Stimulated activated CD4-positive, alpha-beta T cell treated with anti-CD3 and anti-CD28 coated beads, Interleukin-4, amount 100 ng/mL, for 1 hour (primary cell): ENCODE measurements around the gene TMEM183A.
A peak's percentile ranks its signal among the peaks of the same experiment; 100 is the strongest.
"Not testable (repeated sequence)": the region's sequence is repeated elsewhere in the genome, so short reads cannot be mapped to it uniquely, and the experiment has no call there.

ENCODE experiments used
- DNase-seq: peaks from one replicate; pipeline ENCODE4 v3.0.0-alpha.2; 2020

The TMEM183A gene, protein sequence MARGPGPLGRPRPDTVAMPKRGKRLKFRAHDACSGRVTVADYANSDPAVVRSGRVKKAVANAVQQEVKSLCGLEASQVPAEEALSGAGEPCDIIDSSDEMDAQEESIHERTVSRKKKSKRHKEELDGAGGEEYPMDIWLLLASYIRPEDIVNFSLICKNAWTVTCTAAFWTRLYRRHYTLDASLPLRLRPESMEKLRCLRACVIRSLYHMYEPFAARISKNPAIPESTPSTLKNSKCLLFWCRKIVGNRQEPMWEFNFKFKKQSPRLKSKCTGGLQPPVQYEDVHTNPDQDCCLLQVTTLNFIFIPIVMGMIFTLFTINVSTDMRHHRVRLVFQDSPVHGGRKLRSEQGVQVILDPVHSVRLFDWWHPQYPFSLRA

DNA sequence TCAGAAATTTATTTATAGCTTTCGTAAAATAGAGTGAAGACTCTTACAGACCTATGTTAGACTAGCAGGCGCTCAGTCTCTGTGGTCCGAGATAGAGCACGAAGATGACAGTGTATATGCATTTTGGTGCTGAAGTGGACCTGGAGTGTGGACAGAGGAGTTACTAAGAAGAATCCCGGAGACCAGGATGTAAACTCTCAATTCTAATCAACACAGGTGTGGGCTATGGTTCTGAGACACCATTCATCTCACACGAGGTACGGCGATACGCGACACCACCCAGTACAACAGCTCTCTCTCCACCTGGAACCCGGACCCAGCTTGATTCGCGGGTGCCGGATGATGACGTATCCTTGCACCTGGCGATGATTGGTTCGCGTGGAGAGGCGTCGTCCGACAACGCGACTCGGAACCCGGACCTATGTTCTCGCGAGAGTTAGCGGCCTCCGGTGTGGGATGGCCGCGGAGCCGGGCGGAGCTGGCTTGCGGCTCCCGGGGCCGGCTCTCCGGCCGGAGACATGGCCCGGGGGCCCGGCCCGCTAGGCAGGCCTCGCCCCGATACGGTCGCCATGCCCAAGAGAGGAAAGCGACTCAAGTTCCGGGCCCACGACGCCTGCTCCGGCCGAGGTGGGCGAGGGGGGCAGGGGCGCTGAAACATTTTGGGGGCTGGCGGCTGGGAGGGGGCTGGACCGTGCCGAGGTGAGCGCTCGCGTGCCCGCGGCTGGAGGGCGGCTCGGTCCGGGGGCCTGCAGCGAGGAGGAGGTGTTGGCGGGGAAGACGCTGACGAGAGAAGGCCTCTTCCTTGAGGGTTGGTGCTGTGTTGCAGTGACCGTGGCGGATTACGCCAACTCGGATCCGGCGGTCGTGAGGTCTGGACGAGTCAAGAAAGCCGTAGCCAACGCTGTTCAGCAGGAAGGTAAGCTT lies at the start of gene TMEM183A:
TMEM183A (plus strand) TSS at position 427 of the 924 bp plus-strand sequence; CDS start at position 519, 92 bp downstream.
- DNase-seq, result peak; percentile 92

DNA sequence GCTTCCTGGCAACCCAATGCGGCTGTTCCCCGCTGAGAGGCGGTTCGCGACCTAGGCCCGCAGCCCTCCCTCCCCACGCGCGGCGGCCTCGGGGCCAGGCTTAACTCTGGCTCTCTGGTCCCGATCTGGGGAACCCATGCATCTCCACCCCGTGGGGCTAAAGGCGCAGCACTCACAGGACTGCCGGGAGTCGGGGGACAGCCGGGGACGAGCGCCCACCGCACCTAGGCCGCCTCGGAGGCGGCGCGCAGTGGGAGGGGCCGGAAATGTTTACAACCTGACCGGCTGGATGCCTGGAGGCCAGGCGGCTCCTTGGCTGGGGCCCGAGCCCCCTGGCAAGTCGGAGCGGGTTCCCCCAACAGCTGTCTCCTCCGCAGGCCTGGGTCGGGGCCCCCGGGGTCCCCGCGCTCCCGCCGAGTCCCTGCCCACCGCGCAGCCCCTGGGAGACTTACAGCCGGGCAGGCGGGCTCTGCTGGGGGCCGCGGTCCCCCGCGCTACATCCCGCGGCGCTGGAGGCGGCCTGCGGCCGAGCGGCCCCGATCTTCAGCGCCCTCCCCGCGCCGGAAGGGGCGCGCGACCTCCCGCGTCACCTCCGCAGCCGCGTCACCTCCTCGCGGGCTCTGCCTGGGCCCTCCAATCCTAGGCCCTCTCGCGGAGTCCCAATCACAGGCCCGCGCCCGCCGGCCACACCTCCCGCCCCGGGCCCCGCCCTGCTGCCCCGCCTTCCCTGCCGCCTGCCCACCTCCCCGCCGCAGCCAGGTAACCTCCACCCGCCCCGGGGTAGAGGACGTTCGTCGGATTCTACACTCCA lies 49.2 kb upstream of the TMEM183A start, which contains the start of gene ADIPOR1:
ADIPOR1 (minus strand) TSS at position 580 of the 811 bp plus-strand sequence. CDS start 7,242 bp downstream, outside the sequence.
- DNase-seq, result peak; percentile 94

- DNase-seq, result no peak
Observed at GRCh38 chr1:202958544-202959275, 48.5 kb upstream of the TMEM183A start.

DNA sequence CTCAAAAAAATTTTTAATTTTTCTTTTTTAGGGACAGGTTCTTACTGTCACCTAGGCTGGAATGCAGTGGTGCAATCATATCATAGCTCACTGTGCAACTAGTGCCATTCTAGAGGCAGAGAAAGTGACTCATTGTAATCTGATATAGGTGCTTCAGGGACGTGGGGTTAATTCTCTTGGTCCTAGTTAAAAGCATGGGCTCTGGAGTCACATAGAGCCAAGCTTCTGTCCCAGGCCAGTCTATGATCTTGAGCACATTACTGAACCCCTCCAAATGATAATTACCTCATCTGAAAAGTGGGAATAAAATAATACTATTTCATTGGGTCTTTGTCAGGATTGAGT lies 47.9 kb upstream of the TMEM183A start:
- DNase-seq, result no peak

DNA sequence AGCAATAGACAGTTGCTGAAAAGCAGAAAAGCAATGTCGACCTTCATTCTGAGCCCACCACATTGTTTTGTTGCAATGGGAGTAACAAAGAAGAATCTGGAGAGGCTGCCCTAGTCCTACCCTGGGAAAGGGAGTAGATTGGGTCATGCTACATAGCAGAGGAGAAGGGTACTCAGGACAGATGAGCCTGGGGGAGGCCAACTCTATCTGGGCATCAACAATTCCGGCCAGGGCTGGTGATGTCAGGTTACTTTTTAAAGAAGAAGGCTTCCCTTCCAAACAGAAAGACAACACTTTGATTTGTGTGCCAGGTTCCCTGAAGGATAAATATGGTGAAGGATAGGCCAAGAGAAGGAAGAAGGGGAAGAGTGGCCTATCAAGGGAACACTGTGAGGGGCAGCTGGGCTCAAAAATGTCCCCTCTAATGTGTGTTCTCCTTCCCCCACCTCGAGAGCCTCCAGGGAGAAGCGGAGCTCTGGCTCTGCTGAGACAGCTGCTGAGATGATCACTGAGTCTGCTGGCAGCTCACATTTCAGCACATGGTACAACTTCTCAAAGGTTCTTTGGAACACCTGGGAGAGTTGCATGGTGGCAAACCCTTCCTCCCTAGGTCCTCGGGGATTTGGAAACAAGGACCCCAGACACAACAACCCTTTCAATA lies 45.8 kb upstream of the TMEM183A start:
- no peak for DNase-seq

DNA sequence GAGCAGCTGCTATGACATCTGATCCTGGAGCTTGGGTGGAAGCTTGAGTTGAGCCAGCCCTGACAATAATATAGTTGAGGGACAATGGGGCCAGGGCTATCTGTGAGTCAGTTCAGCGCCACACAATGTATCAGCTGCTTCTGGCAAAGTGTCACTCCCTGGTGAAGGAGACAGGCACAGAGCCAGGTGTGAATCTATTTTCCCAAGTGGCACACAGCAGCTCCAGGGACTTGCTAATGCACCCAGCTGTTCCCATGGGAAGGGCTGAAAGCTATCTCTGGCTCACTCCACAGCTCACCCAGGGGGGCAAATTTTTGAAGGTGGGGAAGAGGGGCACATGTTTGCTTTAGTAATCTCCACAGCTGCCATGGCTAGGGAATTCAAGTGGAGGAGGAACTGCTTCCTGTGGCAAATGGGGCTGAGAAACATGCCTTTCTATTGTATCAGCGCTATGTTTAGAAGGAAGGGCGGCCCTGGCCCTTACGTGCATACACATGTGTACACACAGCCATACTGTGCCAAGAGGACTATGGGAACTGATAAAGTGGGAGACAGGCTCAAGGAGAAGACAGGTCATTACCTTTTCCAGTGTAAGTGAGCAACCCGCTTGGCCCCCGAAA lies 42.3 kb upstream of the TMEM183A start:
- DNase-seq, result no peak

DNA sequence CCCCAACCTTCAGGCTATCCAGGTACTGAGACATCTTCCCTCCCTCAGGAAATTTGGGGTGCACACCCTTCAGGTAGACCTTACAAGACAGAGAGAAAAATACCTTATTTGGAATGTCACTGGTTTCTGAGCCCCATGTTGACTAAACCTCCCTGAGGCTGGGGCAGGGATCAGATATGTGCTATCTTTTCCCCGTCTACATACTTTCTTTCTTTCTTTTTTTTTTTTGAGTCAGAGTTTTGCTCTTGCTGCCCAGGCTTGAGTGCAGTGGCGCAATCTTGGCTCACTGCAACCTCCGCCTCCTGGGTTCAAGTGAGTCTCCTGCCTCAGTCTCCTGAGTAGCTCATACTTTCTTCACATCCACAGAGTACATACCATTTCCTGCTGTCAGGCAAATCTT lies 41.8 kb upstream of the TMEM183A start:
- no peak for DNase-seq

DNA sequence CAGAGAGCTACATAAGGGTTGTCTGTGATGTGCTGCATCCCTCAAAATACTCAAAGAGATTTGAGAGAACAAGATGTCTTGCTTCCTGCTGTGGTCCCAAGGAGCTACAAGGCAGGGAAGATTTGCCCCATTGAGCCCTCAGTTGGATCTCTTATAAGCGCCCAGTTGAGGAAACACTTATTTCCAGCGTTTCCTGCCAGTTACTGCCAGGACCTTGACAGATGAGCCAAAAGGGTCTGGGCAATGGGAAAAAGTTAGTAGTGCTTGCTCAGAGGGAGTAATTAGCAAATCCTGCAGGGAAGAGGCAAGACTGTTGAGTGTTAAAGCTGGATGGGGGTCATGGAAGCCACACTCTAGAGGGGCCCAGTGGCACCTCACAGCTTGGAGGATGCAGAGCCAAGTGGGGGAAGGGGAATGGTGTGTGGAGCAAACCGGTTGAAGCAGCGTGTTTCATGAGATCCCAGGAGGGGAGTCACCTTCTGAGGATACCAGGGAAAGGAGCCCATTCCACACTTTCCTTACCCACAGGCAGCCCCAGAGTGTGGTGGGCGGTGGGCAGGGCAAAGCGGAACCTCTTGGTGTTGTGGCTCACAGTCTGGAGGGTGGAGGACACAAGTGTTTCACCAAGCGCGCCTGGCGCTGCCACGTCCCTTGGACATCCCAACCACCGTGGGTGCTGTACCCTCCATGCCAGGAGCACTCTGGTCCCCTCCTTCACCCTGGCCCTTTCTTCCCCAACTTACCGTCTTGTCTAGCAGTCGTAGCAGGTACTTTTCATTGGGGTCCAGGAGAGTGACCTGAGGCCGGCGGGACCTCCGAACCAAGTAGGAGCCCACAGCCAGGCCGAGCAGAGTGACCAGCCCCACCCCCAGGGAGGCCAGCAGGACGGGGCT lies 40.9 kb upstream of the TMEM183A start:
- no peak for DNase-seq

- no peak for DNase-seq
Observed at GRCh38 chr1:202967684-202968281, 39.4 kb upstream of the TMEM183A start.

DNA sequence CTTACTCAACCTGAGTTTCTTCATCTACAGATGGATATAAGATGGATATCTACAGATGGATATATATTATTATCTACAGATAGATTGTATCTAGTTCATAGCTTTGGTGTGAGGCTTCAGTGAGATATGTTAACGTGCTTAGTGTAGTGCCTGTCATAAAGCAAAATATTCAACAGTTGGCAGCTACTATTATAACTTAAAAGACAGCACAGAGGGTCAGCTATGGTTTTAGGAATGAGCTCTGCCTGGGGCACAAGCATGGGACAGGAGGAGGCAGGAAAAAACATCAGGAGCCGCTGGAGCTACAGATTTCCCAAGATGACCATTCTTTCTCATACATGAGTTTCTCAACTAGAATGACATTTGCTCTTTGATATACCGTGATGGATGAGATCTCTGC lies 38.8 kb upstream of the TMEM183A start:
- no peak for DNase-seq

GRCh38 chr1:202968895-202969295 lies 38.3 kb upstream of the TMEM183A start:
- DNase-seq, result no peak

- no peak for DNase-seq
Observed at GRCh38 chr1:202972046-202972445, 35.1 kb upstream of the TMEM183A start.

- no peak for DNase-seq
Observed at GRCh38 chr1:202974856-202975255, 32.3 kb upstream of the TMEM183A start.

GRCh38 chr1:202976633-202977032 lies 30.5 kb upstream of the TMEM183A start:
- no peak for DNase-seq

DNA sequence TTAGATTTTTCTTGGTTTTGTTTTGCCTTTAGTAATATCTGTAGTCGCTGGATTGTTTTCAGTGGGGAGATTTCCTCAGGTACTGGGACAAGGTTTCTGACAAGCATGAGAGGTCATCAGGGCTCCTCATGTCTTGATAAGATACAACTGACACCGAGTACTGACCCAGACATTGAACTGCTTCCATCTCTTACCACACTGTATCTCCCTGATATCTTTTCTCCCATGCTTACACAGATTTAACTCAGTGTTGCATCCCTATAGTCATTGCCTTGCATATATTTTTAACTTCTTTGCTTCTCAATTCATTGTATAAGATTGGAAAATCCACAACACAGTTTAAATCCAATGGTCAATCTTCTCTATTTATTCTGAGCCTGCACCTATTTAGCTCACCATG lies 27.7 kb upstream of the TMEM183A start:
- DNase-seq, result no peak

GRCh38 chr1:202981939-202982338 lies 25.2 kb upstream of the TMEM183A start:
- DNase-seq, result no peak

DNA sequence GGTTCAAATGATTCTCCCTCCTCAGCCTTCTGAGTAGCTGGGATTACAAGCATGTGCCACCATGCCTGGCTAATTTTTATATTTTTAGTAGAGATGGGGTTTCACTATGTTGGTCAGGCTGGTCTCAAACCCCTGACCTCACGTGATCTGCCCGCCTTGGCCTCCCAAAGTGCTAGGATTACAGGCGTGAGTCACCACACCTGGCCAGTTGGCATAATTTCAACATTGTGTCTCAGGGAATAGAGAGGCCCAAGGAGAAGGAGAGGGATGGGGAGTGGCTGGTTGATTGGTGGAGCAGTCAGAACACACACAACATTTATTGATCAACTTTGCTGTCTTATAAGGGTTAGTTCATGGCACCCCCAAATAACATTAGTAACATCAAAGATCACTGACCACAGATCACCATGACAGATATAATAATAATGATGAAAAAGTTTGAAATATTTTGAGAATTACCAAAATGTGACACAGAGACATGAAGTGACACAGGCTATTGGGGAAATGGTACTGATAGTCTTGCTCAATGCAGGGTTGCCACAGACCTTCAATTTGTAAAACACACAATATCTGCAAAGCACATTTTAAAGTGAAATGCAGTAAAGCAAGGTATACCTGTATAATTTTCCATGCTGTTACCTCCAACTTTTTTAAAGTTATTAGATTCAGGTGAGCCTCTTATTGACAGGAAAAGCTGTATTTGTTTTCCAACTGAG lies 24.3 kb upstream of the TMEM183A start:
- no peak for DNase-seq

- not testable (repeated sequence) for DNase-seq
Observed at GRCh38 chr1:202986120-202986519, 21.1 kb upstream of the TMEM183A start.

GRCh38 chr1:202987255-202987654 lies 19.9 kb upstream of the TMEM183A start:
- no peak for DNase-seq
